Aorta (tissue), 5 donors: ENCODE data around the gene VN1R5. TPM values are rescaled to one million over a fixed set of nuclear protein-coding genes. Genes with fewer than 3 reads are reported as not detected.

Experiments used
- ATAC-seq: fragments of 200-7000 bp; cut with Tn5 transposase; one replicate; pipeline ENCODE4 v1.9.1; 2022; ENCODE audit warnings: moderate library complexity; ENCODE audit not compliant: low FRiP score
- DNase-seq, 2 donors: peaks; one replicate each; pipeline ENCODE4 v3.0.0-alpha.2; 2020
- H3K27ac ChIP-seq, 2 donors: one replicate each; pipeline ENCODE4 v1.5.1; 2013; ENCODE audit warnings: low read length in 2 of 2, mild to moderate bottlenecking in 2 of 2, moderate library complexity in 2 of 2, control low read depth in 1 of 2, inconsistent platforms in 1 of 2, low read depth in 1 of 2
- H3K27me3 ChIP-seq, 2 donors: one replicate each; pipeline ENCODE4 v1.6.1; 2013; ENCODE audit warnings: control low read depth in 1 of 2, low read length in 1 of 2, mild to moderate bottlenecking in 1 of 2, moderate library complexity in 1 of 2; ENCODE audit not compliant: insufficient read depth in 2 of 2, control insufficient read depth in 1 of 2
- H3K36me3 ChIP-seq, 2 donors: one replicate each; pipeline ENCODE4 v1.6.1; 2013; ENCODE audit warnings: control low read depth in 1 of 2, low read length in 1 of 2, mild to moderate bottlenecking in 1 of 2; ENCODE audit not compliant: insufficient read depth in 2 of 2, control insufficient read depth in 1 of 2
- H3K4me1 ChIP-seq, 2 donors: one replicate each; pipeline ENCODE4 v1.6.1; 2013; ENCODE audit warnings: low read length in 2 of 2, control low read depth in 1 of 2, mild to moderate bottlenecking in 1 of 2, moderate library complexity in 1 of 2; ENCODE audit not compliant: insufficient read depth in 2 of 2, control insufficient read depth in 1 of 2
- H3K4me3 ChIP-seq, 2 donors: one replicate each; pipeline ENCODE4 v1.5.1; 2013; ENCODE audit warnings: low read length in 2 of 2, control low read depth in 1 of 2, mild to moderate bottlenecking in 1 of 2
- H3K9me3 ChIP-seq: one replicate; pipeline ENCODE4 v1.6.1; 2013; ENCODE audit warnings: mild to moderate bottlenecking, low read length; ENCODE audit not compliant: control insufficient read depth
- WGBS, 2 donors: extraction: QIAGEN DNeasy Blood & Tissue Kit; methylation state at CpG; one replicate each; pipeline ENCODE4 v1.1.7; 2013; 5-methylcytosine and 5-hydroxymethylcytosine counted together
- intact Hi-C, 2 donors: fragments of 100-400 bp; cut with DNase I; formaldehyde crosslinking; loops; one replicate each; pipeline versions ENCODE4 v1.14.2 to v1.15.0; 2022
- polyA plus RNA-seq, 2 donors: library from polyadenylated mRNA; stranded (reverse); fragments of 200-250 nt; gene quantifications; one replicate each; pipeline ENCODE4 v1.2.3, GENCODE V29; 2013
- total RNA-seq, 2 donors: library from RNA; stranded (reverse); fragmentation: NEBNext Ultra II Directional; extraction: Animal tissue kit (Norgen Biotek cat#: 25700); gene quantifications; one replicate each; pipeline ENCODE4 v1.2.1, GENCODE V29; 2021
- donor health status: healthy with polysubstance abuse.
- donor health status: Bipolar disorder and iron deficiency.
- donor health status: DM: no; HTN: no; CAD: no.
- donor health status: DM: no; HTN: no; CAD: no.
- donor health status: DM: yes; HTN: yes; CAD: no.

VN1R5 gene
- total and polyA plus RNA-seq, 4 donors: not detected

DNA sequence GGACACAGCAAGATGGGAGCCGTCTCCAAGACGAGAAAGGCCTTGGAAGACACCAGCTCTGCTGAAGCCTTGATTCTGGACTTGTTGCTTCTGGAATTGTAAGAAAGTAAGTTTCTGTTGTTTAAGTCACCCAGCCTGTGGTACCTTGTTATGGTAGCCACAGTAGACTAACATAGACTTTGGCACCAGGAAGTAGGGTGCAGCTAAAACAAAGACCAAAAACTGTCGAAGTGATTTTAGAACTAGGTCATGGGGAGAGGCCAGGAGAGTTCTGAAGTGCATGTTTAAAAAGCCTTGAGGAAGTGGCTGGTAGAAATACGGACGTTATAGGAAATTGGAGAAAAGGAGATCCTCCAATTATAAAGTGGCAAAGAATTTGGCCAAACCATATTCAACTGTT, 47.3 kb downstream of the VN1R5 start:
- peaks cover 4 to 8% of the 10 kb centered on the region in 2 donors for H3K36me3 ChIP-seq
- DNase-seq (no peak), ATAC-seq (no peak)
- H3K4me1 ChIP-seq: no peaks in the 10 kb centered on the region
- WGBS, 2 donors: 49 to 93% methylated on average over 5 of the region's 5 CpGs
- H3K9me3 ChIP-seq: no peaks in the 10 kb centered on the region
- intact Hi-C loops: no loop called here
- no peak overlapping the region for H3K4me3 ChIP-seq
- H3K27me3 ChIP-seq: no peaks in the 10 kb centered on the region
- H3K27ac ChIP-seq: no peak overlapping the region

DNA sequence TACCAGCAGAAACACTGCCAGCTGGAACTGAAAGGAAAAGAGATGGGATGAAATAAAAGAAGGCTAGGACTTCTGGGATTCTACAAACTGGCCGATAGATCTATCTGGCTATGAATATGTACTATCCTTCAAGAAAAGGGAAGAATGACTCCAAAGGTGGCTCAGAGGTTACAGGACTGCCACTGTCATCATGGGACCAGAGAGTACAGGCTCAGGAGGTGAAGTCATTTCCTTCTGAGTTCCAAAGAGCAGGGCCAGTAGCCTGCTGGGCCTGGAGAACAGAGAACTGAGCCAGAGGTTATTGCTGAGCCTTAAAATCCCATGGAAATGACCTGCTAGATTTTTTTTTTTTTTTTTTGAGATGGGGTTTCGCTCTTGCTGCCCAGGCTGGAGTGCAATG, 48.2 kb downstream of the VN1R5 start:
- H3K4me1 ChIP-seq: no peaks in the 10 kb centered on the region
- H3K27me3 ChIP-seq: no peaks in the 10 kb centered on the region
- intact Hi-C loops: no loop called here
- DNase-seq (no peak), ATAC-seq (no peak)
- peaks cover 4 to 12% of the 10 kb centered on the region in 2 donors for H3K36me3 ChIP-seq
- no peak overlapping the region for H3K27ac ChIP-seq
- WGBS, 2 donors: 95 to 100% methylated on average over 2 of the region's 2 CpGs
- H3K4me3 ChIP-seq: no peak overlapping the region
- no peaks in the 10 kb centered on the region for H3K9me3 ChIP-seq

Other genes starting within 250 kb of the VN1R5 start
- gene ZNF695, start 248.0 kb upstream of the VN1R5 start, total RNA-seq: not detected
- gene ZNF695, start 248.0 kb upstream of the VN1R5 start, polyA plus RNA-seq: not detected
- 1 to 10 TPM; 2.9 to 4.1 TPM for gene ZNF670, start 177.3 kb upstream of the VN1R5 start, total RNA-seq
- gene ZNF670, start 177.3 kb upstream of the VN1R5 start, polyA plus RNA-seq: under 1 TPM; 0.88 to 0.90 TPM
- 1 to 10 TPM; 6.0 to 8.4 TPM for gene ZNF669, start 151.7 kb upstream of the VN1R5 start, total RNA-seq
- 1 to 10 TPM; 2.4 to 2.5 TPM for gene ZNF669, start 151.7 kb upstream of the VN1R5 start, polyA plus RNA-seq
- 10 to 100 TPM; 22.9 to 39.7 TPM for gene ZNF124, start 84.1 kb upstream of the VN1R5 start, total RNA-seq
- gene ZNF124, start 84.1 kb upstream of the VN1R5 start, polyA plus RNA-seq: 1 to 10 TPM in 1 of 2 donors, under 1 TPM in 1; 0.77 to 5.0 TPM
- gene ZNF496, start 75.8 kb downstream of the VN1R5 start, total RNA-seq: 10 to 100 TPM; 23.1 to 29.0 TPM
- gene ZNF496, start 75.8 kb downstream of the VN1R5 start, polyA plus RNA-seq: 10 to 100 TPM in 1 of 2 donors, 1 to 10 TPM in 1; 4.1 to 17.9 TPM
- gene NLRP3, start 160.1 kb downstream of the VN1R5 start, total RNA-seq: 1 to 10 TPM; 7.0 to 7.1 TPM
- gene NLRP3, start 160.1 kb downstream of the VN1R5 start, polyA plus RNA-seq: 1 to 10 TPM in 1 of 2 donors, under 1 TPM in 1; 0.79 to 2.9 TPM
- gene OR2B11, start 202.0 kb downstream of the VN1R5 start, total RNA-seq: not detected
- not detected for gene OR2B11, start 202.0 kb downstream of the VN1R5 start, polyA plus RNA-seq